HG03159 (cell line): ENCODE data around the gene PLCH1.
"Not testable (repeated sequence)": the region's sequence is repeated elsewhere in the genome, so short reads cannot be mapped to it uniquely, and the experiment has no call there.

Experiments used
- ATAC-seq: cut with Tn5 transposase; IDR thresholded peaks from one replicate; pipeline ENCODE4 v1.9.1; 2021; ENCODE audit warnings: mild to moderate bottlenecking, moderate library complexity; ENCODE audit not compliant: unreplicated experiment

PLCH1 gene

GRCh38 chr3:155646669-155647068 lies 98.2 kb downstream of the PLCH1 start:
- ATAC-seq, result no peak

- no peak for ATAC-seq
Observed at GRCh38 chr3:155646128-155646527, 98.7 kb downstream of the PLCH1 start.

GRCh38 chr3:155643581-155644165 lies 101.2 kb downstream of the PLCH1 start:
- ATAC-seq, result no peak

GRCh38 chr3:155641956-155642355 lies 102.9 kb downstream of the PLCH1 start:
- no peak for ATAC-seq

GRCh38 chr3:155640098-155640497 lies 104.8 kb downstream of the PLCH1 start:
- ATAC-seq, result no peak

- ATAC-seq, result no peak
Observed at GRCh38 chr3:155639462-155640055, 105.3 kb downstream of the PLCH1 start.

- not testable (repeated sequence) for ATAC-seq
Observed at GRCh38 chr3:155638461-155638860, 106.4 kb downstream of the PLCH1 start.

- no peak for ATAC-seq
Observed at GRCh38 chr3:155637567-155637966, 107.3 kb downstream of the PLCH1 start.

GRCh38 chr3:155635056-155635455 lies 109.8 kb downstream of the PLCH1 start:
- ATAC-seq, result no peak

- no peak for ATAC-seq
Observed at GRCh38 chr3:155634121-155634719, 110.7 kb downstream of the PLCH1 start.

GRCh38 chr3:155631323-155632019 lies 113.4 kb downstream of the PLCH1 start:
- no peak for ATAC-seq

GRCh38 chr3:155629556-155629955 lies 115.3 kb downstream of the PLCH1 start:
- no peak for ATAC-seq

- ATAC-seq, result no peak
Observed at GRCh38 chr3:155629056-155629455, 115.8 kb downstream of the PLCH1 start.

GRCh38 chr3:155622647-155623046 lies 122.2 kb downstream of the PLCH1 start:
- ATAC-seq, result not testable (repeated sequence)

- not testable (repeated sequence) for ATAC-seq
Observed at GRCh38 chr3:155620552-155620951, 124.3 kb downstream of the PLCH1 start.

GRCh38 chr3:155619118-155619915 lies 125.6 kb downstream of the PLCH1 start:
- no peak for ATAC-seq

- no peak for ATAC-seq
Observed at GRCh38 chr3:155618543-155618942, 126.3 kb downstream of the PLCH1 start.

- no peak for ATAC-seq
Observed at GRCh38 chr3:155617346-155617925, 127.4 kb downstream of the PLCH1 start.

- not testable (repeated sequence) for ATAC-seq
Observed at GRCh38 chr3:155615141-155615540, 129.7 kb downstream of the PLCH1 start.

GRCh38 chr3:155614410-155614809 lies 130.5 kb downstream of the PLCH1 start:
- ATAC-seq, result not testable (repeated sequence)

GRCh38 chr3:155611456-155611855 lies 133.4 kb downstream of the PLCH1 start:
- no peak for ATAC-seq
